Liver (tissue), 9 donors: ENCODE results near the gene DGKH. TPM values are rescaled to one million over a fixed set of nuclear protein-coding genes. Genes with fewer than 3 reads are reported as not detected.

ENCODE experiments used
- DNase-seq: peaks from one replicate; pipeline ENCODE4 v3.0.0-alpha.2; 2017; ENCODE audit warnings: low spot score
- H3K27ac ChIP-seq, 2 donors: one replicate each; pipeline ENCODE4 v1.7.0; 2013; ENCODE audit warnings: inconsistent platforms in 2 of 2, low read length in 2 of 2, control low read depth in 1 of 2, low read depth in 1 of 2, mild to moderate bottlenecking in 1 of 2
- H3K27me3 ChIP-seq, 4 donors: one replicate each; pipeline versions ENCODE4 v1.6.1 to v1.7.0; 2013; ENCODE audit warnings: low read length in 3 of 4, inconsistent platforms in 1 of 4, mild to moderate bottlenecking in 1 of 4, moderate library complexity in 1 of 4; ENCODE audit not compliant: control insufficient read depth in 4 of 4, insufficient read depth in 4 of 4
- H3K36me3 ChIP-seq, 4 donors: one replicate each; pipeline versions ENCODE4 v1.6.1 to v1.7.0; 2013; ENCODE audit warnings: low read length in 3 of 4, mild to moderate bottlenecking in 3 of 4, low read depth in 1 of 4, moderate library complexity in 1 of 4; ENCODE audit not compliant: control insufficient read depth in 4 of 4, insufficient read depth in 3 of 4
- H3K4me1 ChIP-seq, 4 donors: one replicate each; pipeline versions ENCODE4 v1.6.1 to v1.7.0; 2013; ENCODE audit warnings: low read length in 3 of 4, mild to moderate bottlenecking in 3 of 4, moderate library complexity in 1 of 4; ENCODE audit not compliant: control insufficient read depth in 4 of 4, insufficient read depth in 4 of 4
- H3K4me3 ChIP-seq, 3 donors: one replicate each; pipeline versions ENCODE4 v1.6.1 to v1.7.0; 2013; ENCODE audit warnings: low read length in 3 of 3, control low read depth in 1 of 3, low read depth in 1 of 3, mild to moderate bottlenecking in 1 of 3
- H3K9ac ChIP-seq, 2 donors: one replicate each; pipeline ENCODE4 v1.7.0; 2013; ENCODE audit warnings: low read length in 2 of 2, mild to moderate bottlenecking in 2 of 2, moderate library complexity in 2 of 2, control low read depth in 1 of 2, low read depth in 1 of 2
- H3K9me3 ChIP-seq, 4 donors: one replicate each; pipeline versions ENCODE4 v1.6.1 to v1.7.0; 2013; ENCODE audit warnings: low read length in 3 of 4; ENCODE audit not compliant: control insufficient read depth in 4 of 4
- EGR1 ChIP-seq, 2 donors: IDR thresholded peaks; 2 replicates each; pipeline ENCODE4 v1.6.1; 2016 to 2018; ENCODE audit warnings: antibody characterized with exemption in 2 of 2, low read depth in 2 of 2
- FOXA1 ChIP-seq: IDR thresholded peaks from 2 replicates; pipeline ENCODE4 v1.6.1; 2016; ENCODE audit warnings: antibody characterized with exemption
- GABPA ChIP-seq, 2 donors: IDR thresholded peaks in 1 of 2; conservative IDR thresholded peaks in 1 of 2; 2 replicates each; pipeline ENCODE4 v1.6.1; 2016; ENCODE audit warnings: antibody characterized with exemption in 2 of 2, mild to moderate bottlenecking in 1 of 2, moderate library complexity in 1 of 2
- HNF4A ChIP-seq, 2 donors: conservative IDR thresholded peaks; 2 replicates each; pipeline ENCODE4 v1.6.1; 2016; ENCODE audit warnings: antibody characterized with exemption in 2 of 2, mild to moderate bottlenecking in 2 of 2
- HNF4G ChIP-seq: IDR thresholded peaks from 2 replicates; pipeline ENCODE4 v1.6.1; 2016; ENCODE audit warnings: antibody characterized with exemption
- JUND ChIP-seq, 2 donors: IDR thresholded peaks; 2 replicates each; pipeline ENCODE4 v1.6.1; 2016; ENCODE audit warnings: antibody characterized with exemption in 2 of 2
- NR2F2 ChIP-seq: IDR thresholded peaks from 2 replicates; pipeline ENCODE4 v1.6.1; 2016; ENCODE audit warnings: antibody characterized with exemption
- RXRA ChIP-seq, 2 donors: IDR thresholded peaks; 2 replicates each; pipeline ENCODE4 v1.6.1; 2017 to 2018; ENCODE audit warnings: antibody characterized with exemption in 2 of 2, mild to moderate bottlenecking in 1 of 2
- SP1 ChIP-seq: IDR thresholded peaks from 2 replicates; pipeline ENCODE4 v1.6.1; 2018; ENCODE audit warnings: antibody characterized with exemption, mild to moderate bottlenecking
- TAF1 ChIP-seq: conservative IDR thresholded peaks from 2 replicates; pipeline ENCODE4 v1.6.1; 2016; ENCODE audit warnings: antibody characterized with exemption, mild to moderate bottlenecking
- YY1 ChIP-seq: IDR thresholded peaks from 2 replicates; pipeline ENCODE4 v1.6.1; 2016; ENCODE audit warnings: antibody characterized with exemption, mild to moderate bottlenecking
- ZBTB33 ChIP-seq: IDR thresholded peaks from 2 replicates; pipeline ENCODE4 v1.6.1; 2016; ENCODE audit warnings: antibody characterized with exemption
- WGBS: extraction: QIAGEN DNeasy Blood & Tissue Kit; methylation state at CpG from one replicate; pipeline ENCODE4 v1.1.7; 2013; 5-methylcytosine and 5-hydroxymethylcytosine counted together
- polyA plus RNA-seq, 2 donors: library from polyadenylated mRNA; stranded (reverse) in 1 of 2; unstranded in 1 of 2; fragments of 200-250 nt in 1 of 2; fragments of >200 nt in 1 of 2; fragmentation: Nextera tagmentation in 1 of 2; extraction: Ambion mirVana in 1 of 2; gene quantifications; one replicate each; pipeline versions ENCODE4 v1.2.1 to v1.2.3, GENCODE V29; 2013 to 2015
- total RNA-seq, 2 donors: library from RNA; depleted of rRNA; stranded (reverse); fragments of >200 nt; gene quantifications; one replicate each; pipeline ENCODE4 v1.2.3, GENCODE V29; 2014
- TF ChIP-seq, protein P1 (sequence below): IDR thresholded peaks from 2 replicates; pipeline ENCODE4 v1.6.1; 2016; ENCODE audit warnings: antibody characterized with exemption, mild to moderate bottlenecking
- TF ChIP-seq, protein P2 (sequence below): fragments of 150-350 bp; IDR thresholded peaks from 2 replicates; pipeline ENCODE4 v1.5.1; 2017; ENCODE audit warnings: improper control_type of control experiment, low read depth, low read length; ENCODE audit not compliant: missing input control
- donor health status: healthy.
- donor health status: healthy.
- donor health status: healthy.
- donor health status: healthy.
- donor health status: healthy.

The DGKH gene
- total and polyA plus RNA-seq, 4 donors: 0.25 to 3.7 (median 0.97) TPM

DNA sequence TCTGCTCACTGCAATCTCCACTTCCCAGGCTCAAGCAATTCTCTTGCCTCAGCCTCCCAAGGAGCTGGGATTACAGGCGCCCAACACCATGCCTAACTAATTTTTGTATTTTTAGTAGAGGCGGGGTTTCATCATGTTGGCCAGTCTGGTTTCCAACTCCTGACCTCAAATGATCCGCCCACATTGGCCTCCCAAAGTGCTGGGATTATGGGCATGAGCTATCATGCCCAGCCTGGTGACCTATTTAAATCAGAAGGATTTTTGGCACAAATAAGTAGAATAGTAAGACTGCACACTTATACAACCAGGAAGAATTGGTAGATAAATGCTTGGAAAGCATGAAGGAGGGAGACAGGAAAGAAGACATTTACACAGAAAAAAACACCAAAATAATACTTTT is 170.1 kb downstream of the DGKH start (continued):
- TF ChIP-seq, protein P1, sequence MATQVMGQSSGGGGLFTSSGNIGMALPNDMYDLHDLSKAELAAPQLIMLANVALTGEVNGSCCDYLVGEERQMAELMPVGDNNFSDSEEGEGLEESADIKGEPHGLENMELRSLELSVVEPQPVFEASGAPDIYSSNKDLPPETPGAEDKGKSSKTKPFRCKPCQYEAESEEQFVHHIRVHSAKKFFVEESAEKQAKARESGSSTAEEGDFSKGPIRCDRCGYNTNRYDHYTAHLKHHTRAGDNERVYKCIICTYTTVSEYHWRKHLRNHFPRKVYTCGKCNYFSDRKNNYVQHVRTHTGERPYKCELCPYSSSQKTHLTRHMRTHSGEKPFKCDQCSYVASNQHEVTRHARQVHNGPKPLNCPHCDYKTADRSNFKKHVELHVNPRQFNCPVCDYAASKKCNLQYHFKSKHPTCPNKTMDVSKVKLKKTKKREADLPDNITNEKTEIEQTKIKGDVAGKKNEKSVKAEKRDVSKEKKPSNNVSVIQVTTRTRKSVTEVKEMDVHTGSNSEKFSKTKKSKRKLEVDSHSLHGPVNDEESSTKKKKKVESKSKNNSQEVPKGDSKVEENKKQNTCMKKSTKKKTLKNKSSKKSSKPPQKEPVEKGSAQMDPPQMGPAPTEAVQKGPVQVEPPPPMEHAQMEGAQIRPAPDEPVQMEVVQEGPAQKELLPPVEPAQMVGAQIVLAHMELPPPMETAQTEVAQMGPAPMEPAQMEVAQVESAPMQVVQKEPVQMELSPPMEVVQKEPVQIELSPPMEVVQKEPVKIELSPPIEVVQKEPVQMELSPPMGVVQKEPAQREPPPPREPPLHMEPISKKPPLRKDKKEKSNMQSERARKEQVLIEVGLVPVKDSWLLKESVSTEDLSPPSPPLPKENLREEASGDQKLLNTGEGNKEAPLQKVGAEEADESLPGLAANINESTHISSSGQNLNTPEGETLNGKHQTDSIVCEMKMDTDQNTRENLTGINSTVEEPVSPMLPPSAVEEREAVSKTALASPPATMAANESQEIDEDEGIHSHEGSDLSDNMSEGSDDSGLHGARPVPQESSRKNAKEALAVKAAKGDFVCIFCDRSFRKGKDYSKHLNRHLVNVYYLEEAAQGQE: no peak
- TF ChIP-seq TAF1 (no peak), HNF4A (conservative IDR thresholded peaks at IDR 0.05) (no peak)

GRCh38 chr13:42219051-42219450 is 170.6 kb downstream of the DGKH start:
- no peaks in the 10 kb centered on the region for H3K27me3 ChIP-seq
- H3K9me3 ChIP-seq: no peaks in the 10 kb centered on the region
- H3K4me3 ChIP-seq: no peak overlapping the region
- H3K9ac ChIP-seq: no peak overlapping the region
- H3K4me1 ChIP-seq: no peaks in the 10 kb centered on the region
- H3K36me3 ChIP-seq: peaks cover 0 to 3% (median 0%) of the 10 kb centered on the region in 4 donors
- DNase-seq: no peak
- no peak overlapping the region for H3K27ac ChIP-seq
- TF ChIP-seq NR2F2 (no peak), EGR1 (IDR thresholded peaks at IDR 0.05; ENCODE audit: low read depth in 2 of 2) (no peak), HNF4A (conservative IDR thresholded peaks at IDR 0.05) (no peak)
- TF ChIP-seq, protein P2, sequence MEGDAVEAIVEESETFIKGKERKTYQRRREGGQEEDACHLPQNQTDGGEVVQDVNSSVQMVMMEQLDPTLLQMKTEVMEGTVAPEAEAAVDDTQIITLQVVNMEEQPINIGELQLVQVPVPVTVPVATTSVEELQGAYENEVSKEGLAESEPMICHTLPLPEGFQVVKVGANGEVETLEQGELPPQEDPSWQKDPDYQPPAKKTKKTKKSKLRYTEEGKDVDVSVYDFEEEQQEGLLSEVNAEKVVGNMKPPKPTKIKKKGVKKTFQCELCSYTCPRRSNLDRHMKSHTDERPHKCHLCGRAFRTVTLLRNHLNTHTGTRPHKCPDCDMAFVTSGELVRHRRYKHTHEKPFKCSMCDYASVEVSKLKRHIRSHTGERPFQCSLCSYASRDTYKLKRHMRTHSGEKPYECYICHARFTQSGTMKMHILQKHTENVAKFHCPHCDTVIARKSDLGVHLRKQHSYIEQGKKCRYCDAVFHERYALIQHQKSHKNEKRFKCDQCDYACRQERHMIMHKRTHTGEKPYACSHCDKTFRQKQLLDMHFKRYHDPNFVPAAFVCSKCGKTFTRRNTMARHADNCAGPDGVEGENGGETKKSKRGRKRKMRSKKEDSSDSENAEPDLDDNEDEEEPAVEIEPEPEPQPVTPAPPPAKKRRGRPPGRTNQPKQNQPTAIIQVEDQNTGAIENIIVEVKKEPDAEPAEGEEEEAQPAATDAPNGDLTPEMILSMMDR: no peak
- 97% methylated on average over 3 of the region's 3 CpGs for WGBS

- peaks cover 0 to 3% (median 0%) of the 10 kb centered on the region in 4 donors for H3K36me3 ChIP-seq
- no peak overlapping the region for H3K4me3 ChIP-seq
- no peaks in the 10 kb centered on the region for H3K27me3 ChIP-seq
- DNase-seq: no peak
- TF ChIP-seq RXRA (IDR thresholded peaks at IDR 0.05): no peak
- no peaks in the 10 kb centered on the region for H3K4me1 ChIP-seq
- no peaks in the 10 kb centered on the region for H3K9me3 ChIP-seq
- H3K9ac ChIP-seq: no peak overlapping the region
- H3K27ac ChIP-seq: no peak overlapping the region
- WGBS: 100% methylated on average over 1 of the region's 1 CpG
These were observed 171.4 kb downstream of the DGKH start for GRCh38 chr13:42219876-42220275.

GRCh38 chr13:42221121-42221765 is 172.8 kb downstream of the DGKH start:
- WGBS: 94% methylated on average over 4 of the region's 4 CpGs
- H3K9me3 ChIP-seq: no peaks in the 10 kb centered on the region
- H3K9ac ChIP-seq: no peak overlapping the region
- H3K27me3 ChIP-seq: no peaks in the 10 kb centered on the region
- DNase-seq: no peak
- no peak overlapping the region for H3K4me3 ChIP-seq
- no peak overlapping the region for H3K27ac ChIP-seq
- no peaks in the 10 kb centered on the region for H3K4me1 ChIP-seq
- H3K36me3 ChIP-seq: no peaks in the 10 kb centered on the region
- TF ChIP-seq, protein P1: no peak
- TF ChIP-seq HNF4A (conservative IDR thresholded peaks at IDR 0.05): no peak
- TF ChIP-seq JUND (IDR thresholded peaks at IDR 0.05): no peak
- TF ChIP-seq EGR1 (IDR thresholded peaks at IDR 0.05; ENCODE audit: low read depth in 2 of 2): no peak
- TF ChIP-seq YY1: no peak
- no peak for TF ChIP-seq TAF1
- no peak for TF ChIP-seq HNF4G
- no peak for TF ChIP-seq ZBTB33
- no peak for TF ChIP-seq GABPA (IDR thresholded peaks at IDR 0.05 in 1 of 2, conservative IDR thresholded peaks at IDR 0.05 in 1 of 2)
- TF ChIP-seq NR2F2: no peak
- no peak for TF ChIP-seq SP1
- TF ChIP-seq RXRA (IDR thresholded peaks at IDR 0.05): no peak
- no peak for TF ChIP-seq FOXA1
